Measurements from ENCODE around the gene DNAJC1.

DNA sequence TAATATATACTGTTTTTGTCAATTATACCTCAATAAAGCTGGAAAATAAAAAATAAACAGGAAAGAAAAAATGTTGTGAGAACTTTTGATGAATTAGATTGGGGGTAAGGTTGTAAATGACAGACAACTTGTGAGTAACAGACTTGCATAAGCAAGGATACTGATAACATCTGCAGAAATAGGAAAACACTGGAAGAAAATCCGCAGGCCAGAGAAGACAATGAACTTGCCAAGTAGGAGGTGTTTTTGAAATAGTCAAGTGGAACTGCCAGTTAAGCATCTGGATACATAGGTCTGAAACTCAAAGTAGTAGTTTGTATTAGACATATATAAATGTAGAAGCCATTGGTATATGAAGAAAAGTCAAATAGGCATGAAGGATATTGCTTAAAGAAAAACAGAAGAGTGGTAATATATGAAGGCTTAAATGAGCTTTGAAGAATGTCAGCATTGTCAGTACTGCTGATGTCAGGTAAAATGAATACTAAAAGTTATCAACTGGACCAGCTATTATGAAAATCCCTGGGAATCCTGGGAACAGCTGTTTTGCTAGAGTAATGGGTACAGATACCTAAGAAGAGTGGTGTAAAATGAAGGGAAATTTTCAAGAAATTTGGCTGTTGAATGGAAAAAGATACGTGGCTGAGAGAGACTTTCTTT is 58.7 kb downstream of the DNAJC1 start:
- TF ChIP-seq CTCF (IDR thresholded peaks at IDR 0.05) (no peak), RNF2 (IDR thresholded peaks at IDR 0.05; ENCODE audit: borderline replicate concordance, low read depth) (no peak), HOXB5 (CRISPR knock-in tag; IDR thresholded peaks at IDR 0.05) (no peak), MAX (IDR thresholded peaks at IDR 0.05) (no peak)
